SK-N-SH (cell line): ENCODE data around the gene PSTPIP2. TPM values are rescaled to one million over a fixed set of nuclear protein-coding genes. Genes with fewer than 3 reads are reported as not detected.

Source experiments
- CTCF ChIA-PET: fragments of 300-600, 350-600 bp; formaldehyde crosslinking; extraction: SDS; loops from one replicate; lab custom pipeline; 2021; lab: Yijun Ruan, JAX
- POLR2A ChIA-PET: fragments of 350-600 bp; sonication (Branson Sonifier 250); formaldehyde crosslinking; extraction: SDS; loops from one replicate; lab custom pipeline; 2020; ENCODE audit warnings: antibody characterized with exemption, inconsistent platforms; lab: Yijun Ruan, JAX
- DNase-seq: peaks from one replicate; pipeline ENCODE4 v3.0.0; 2012
- H2AFZ ChIP-seq: fragments of 200-600 bp; sonication (generic); 2 replicates; pipeline ENCODE4 v1.8.1; 2016; ENCODE audit warnings: antibody characterized with exemption, mild to moderate bottlenecking, low read depth
- H3F3A ChIP-seq: fragments of 200-600 bp; sonication (generic); replicated peaks from 2 replicates; pipeline ENCODE3; 2016; ENCODE audit warnings: antibody characterized with exemption, mild to moderate bottlenecking; ENCODE audit not compliant: insufficient read depth
- H3K27ac ChIP-seq, 2 experiments: fragments of 200-500 bp in 1 of 2; fragments of 200-600 bp in 1 of 2; sonication (Bioruptor generic) in 1 of 2; sonication (generic), shearing (Covaris generic) in 1 of 2; 2 replicates each; pipeline versions ENCODE4 v1.5.1 to v1.6.1; 2014 to 2016; ENCODE audit warnings: low read depth in 2 of 2, inconsistent platforms in 1 of 2, low read length in 1 of 2, mild to moderate bottlenecking in 1 of 2, mixed read lengths in 1 of 2
- H3K27me3 ChIP-seq: fragments of 200-600 bp; sonication (generic), shearing (Covaris generic); 2 replicates; pipeline ENCODE4 v1.6.1; 2016; ENCODE audit warnings: mixed run types; ENCODE audit not compliant: insufficient read depth
- H3K36me3 ChIP-seq, 2 experiments: fragments of 200-500 bp in 1 of 2; fragments of 200-600 bp in 1 of 2; sonication (Bioruptor generic) in 1 of 2; sonication (generic) in 1 of 2; replicated peaks in 1 of 2; 2 replicates each; pipeline versions ENCODE3 to v1.5.1; 2014 to 2016; ENCODE audit warnings: low read length in 1 of 2, mild to moderate bottlenecking in 1 of 2; ENCODE audit not compliant: insufficient read depth in 2 of 2, control insufficient read depth in 1 of 2
- H3K4me1 ChIP-seq, 2 experiments: fragments of 200-500 bp in 1 of 2; fragments of 200-600 bp in 1 of 2; sonication (Bioruptor generic) in 1 of 2; sonication (generic), shearing (Covaris generic) in 1 of 2; 2 replicates each; pipeline versions ENCODE4 v1.5.1 to v1.6.1; 2014 to 2016; ENCODE audit warnings: low read depth in 1 of 2, low read length in 1 of 2, mixed run types in 1 of 2; ENCODE audit not compliant: insufficient read depth in 2 of 2, control insufficient read depth in 1 of 2
- H3K4me2 ChIP-seq: fragments of 200-600 bp; sonication (generic), shearing (Covaris generic); 2 replicates; pipeline ENCODE4 v1.6.1; 2017; ENCODE audit warnings: mixed run types
- H3K4me3 ChIP-seq, 2 experiments: fragments of 200-500 bp in 1 of 2; fragments of 200-600 bp in 1 of 2; sonication (Bioruptor generic) in 1 of 2; sonication (generic), shearing (Covaris generic) in 1 of 2; 2 replicates each; pipeline versions ENCODE4 v1.5.1 to v1.8.1; 2014 to 2016; ENCODE audit warnings: low read depth in 2 of 2, inconsistent platforms in 1 of 2, low read length in 1 of 2, mild to moderate bottlenecking in 1 of 2, mixed read lengths in 1 of 2, moderate library complexity in 1 of 2
- H3K79me2 ChIP-seq: fragments of 200-600 bp; sonication (generic); 2 replicates; pipeline ENCODE4 v1.8.1; 2017; ENCODE audit warnings: mild to moderate bottlenecking; ENCODE audit not compliant: insufficient read depth
- H3K9ac ChIP-seq: fragments of 200-600 bp; sonication (generic); 2 replicates; pipeline ENCODE4 v1.6.1; 2017; ENCODE audit warnings: mixed run types
- H3K9me2 ChIP-seq: fragments of 200-600 bp; sonication (generic); 2 replicates; pipeline ENCODE4 v1.6.1; 2017; ENCODE audit warnings: mixed run types
- H3K9me3 ChIP-seq: fragments of 200-600 bp; sonication (generic); 2 replicates; pipeline ENCODE4 v1.6.1; 2017; ENCODE audit warnings: mixed run types, mild to moderate bottlenecking, moderate library complexity
- H4K20me1 ChIP-seq: fragments of 200-600 bp; sonication (generic); 2 replicates; pipeline ENCODE4 v1.6.1; 2017; ENCODE audit warnings: mild to moderate bottlenecking, mixed run types; ENCODE audit not compliant: insufficient read depth
- IRF3 ChIP-seq: fragments of 150-350 bp; IDR thresholded peaks from 2 replicates; pipeline ENCODE4 v1.6.1; 2016; ENCODE audit warnings: mild to moderate bottlenecking, low read depth, low read length
- NRF1 ChIP-seq: IDR thresholded peaks from 2 replicates; pipeline ENCODE4 v1.6.1; 2012; ENCODE audit warnings: low read depth, mild to moderate bottlenecking, low read length
- REST ChIP-seq: IDR thresholded peaks from 2 replicates; pipeline ENCODE4 v1.6.1; 2012; ENCODE audit warnings: mild to moderate bottlenecking, low read depth, low read length, moderate library complexity
- RXRA ChIP-seq: IDR thresholded peaks from 2 replicates; pipeline ENCODE4 v1.4.0; 2012; ENCODE audit warnings: low read depth, mild to moderate bottlenecking, borderline replicate concordance
- SIN3A ChIP-seq: IDR thresholded peaks from 2 replicates; pipeline ENCODE4 v1.6.1; 2012; ENCODE audit warnings: low read depth, mild to moderate bottlenecking, low read length, moderate library complexity, borderline replicate concordance
- TCF12 ChIP-seq: IDR thresholded peaks from 2 replicates; pipeline ENCODE4 v1.4.0; 2012
- YY1 ChIP-seq: IDR thresholded peaks from 2 replicates; pipeline ENCODE4 v1.4.0; 2012; ENCODE audit warnings: low read depth, mild to moderate bottlenecking
- ZBTB33 ChIP-seq: IDR thresholded peaks from 2 replicates; pipeline ENCODE4 v1.4.0; 2012; ENCODE audit warnings: low read depth, borderline replicate concordance
- WGBS: methylation state at CpG from one replicate; pipeline ENCODE4 v1.1.6; 2017; ENCODE audit warnings: low lambda C conversion rate; 5-methylcytosine and 5-hydroxymethylcytosine counted together
- polyA plus RNA-seq, 3 experiments: library from polyadenylated mRNA; depleted of rRNA; stranded (reverse); fragments of >200 nt; gene quantifications; 2 replicates each; pipeline ENCODE4 v1.2.3, GENCODE V29; 2012

The PSTPIP2 gene
- polyA plus RNA-seq, 1 of the 3 experiments (the other 2 are of a cell fraction), result 9.5 TPM

- 97% methylated on average over 2 of the region's 2 CpGs for WGBS
- Histone ChIP-seq H3K9me3 (no peaks in the 10 kb centered on the region), H3K9ac (no peak overlapping the region), H3K4me1 (peaks cover 0 to 7% of the 10 kb centered on the region in 2 experiments; a peak in 1 of 4 replicates), H4K20me1 (no peaks in the 10 kb centered on the region), H3K27ac (no peak overlapping the region), H3K79me2 (peaks cover 4% of the 10 kb centered on the region; the same call in 1 of the 2 replicates), H3K36me3 (no peaks in the 10 kb centered on the region), H3K9me2 (no peaks in the 10 kb centered on the region), H2AFZ (no peak overlapping the region), H3K27me3 (no peaks in the 10 kb centered on the region), H3K4me3 (no peak overlapping the region), H3K4me2 (no peak overlapping the region), H3F3A (peaks cover 14% of the 10 kb centered on the region)
- no peak for TF ChIP-seq NRF1
- no peak for TF ChIP-seq REST
- CTCF ChIA-PET, result no interaction called here
- POLR2A ChIA-PET, result no interaction called here
- no peak for DNase-seq
Observed at GRCh38 chr18:46046688-46047087, 25.4 kb downstream of the PSTPIP2 start.

- TF ChIP-seq YY1 (no peak), IRF3 (no peak), SIN3A (no peak), ZBTB33 (no peak), TCF12 (no peak), RXRA (no peak)
- TF ChIP-seq, all 33 proteins: peak for 0
- H3K4me2 ChIP-seq, result no peak overlapping the region
- peaks cover 0 to 8% of the 10 kb centered on the region in 2 experiments; a peak in 1 of 4 replicates for H3K4me1 ChIP-seq
- no peak overlapping the region for H3K27ac ChIP-seq
- no peak for DNase-seq
- no peaks in the 10 kb centered on the region for H3K27me3 ChIP-seq
- WGBS, result 100% methylated on average over 1 of the region's 6 CpGs
- no peak overlapping the region for H3K9ac ChIP-seq
- H3K36me3 ChIP-seq, result no peaks in the 10 kb centered on the region
- no peaks in the 10 kb centered on the region for H4K20me1 ChIP-seq
- ChIA-PET POLR2A (no interaction called here), CTCF (no interaction called here)
- no peaks in the 10 kb centered on the region for H3K9me3 ChIP-seq
- no peak overlapping the region for H2AFZ ChIP-seq
- peaks cover 4% of the 10 kb centered on the region; the same call in 1 of the 2 replicates for H3K79me2 ChIP-seq
- H3F3A ChIP-seq, result peaks cover 14% of the 10 kb centered on the region
- no peaks in the 10 kb centered on the region for H3K9me2 ChIP-seq
- H3K4me3 ChIP-seq, result no peak overlapping the region
Observed at GRCh38 chr18:46046126-46046525, 25.9 kb downstream of the PSTPIP2 start.
